HL-60/S4 treated with retinoic acid at 250 ng/mL for 4 days and 3 days (cell line): Measurements from ENCODE around the gene ETDB.
"Not testable (repeated sequence)": the region's sequence is repeated elsewhere in the genome, so short reads cannot be mapped to it uniquely, and the experiment has no call there.

Source experiments
- in situ Hi-C: fragments of 300-500 bp; cut with MboI; formaldehyde crosslinking; loops from 2 replicates; pipeline ENCODE4 v1.7.0; 2022; ENCODE audit warnings: low sequenced_read_pairs

Gene ETDB

GRCh38 chrX:135120056-135120576, at the start of gene ETDB:
ETDB (minus strand) TSS chrX:135120526; CDS start chrX:135119261, 1,265 bp downstream.
- in situ Hi-C loops, result not testable (repeated sequence)

DNA sequence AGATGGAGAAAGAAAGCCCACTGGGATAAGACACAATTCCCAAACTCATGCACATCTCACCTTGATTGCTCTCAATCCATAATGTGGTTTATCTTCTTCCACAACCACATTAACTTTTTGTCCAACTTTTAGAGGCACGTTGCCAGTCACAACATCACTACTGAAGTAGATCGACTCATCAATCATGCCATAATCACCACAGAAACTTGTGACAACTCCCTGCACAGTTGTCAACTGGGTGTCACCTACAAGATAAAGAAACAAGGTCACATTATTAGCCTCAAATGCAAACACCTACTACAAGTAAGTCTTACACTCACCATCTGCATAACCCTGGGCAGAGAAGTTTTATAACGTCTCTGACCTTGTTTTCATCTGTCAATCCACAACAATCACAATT, 49.2 kb upstream of the ETDB start:
- in situ Hi-C loops, result not testable (repeated sequence)

- in situ Hi-C loops, result no loop called here
These were observed 48.2 kb upstream of the ETDB start for GRCh38 chrX:135168486-135168885.

- in situ Hi-C loops, result not testable (repeated sequence)
These were observed 34.4 kb upstream of the ETDB start for GRCh38 chrX:135154688-135155087.

DNA sequence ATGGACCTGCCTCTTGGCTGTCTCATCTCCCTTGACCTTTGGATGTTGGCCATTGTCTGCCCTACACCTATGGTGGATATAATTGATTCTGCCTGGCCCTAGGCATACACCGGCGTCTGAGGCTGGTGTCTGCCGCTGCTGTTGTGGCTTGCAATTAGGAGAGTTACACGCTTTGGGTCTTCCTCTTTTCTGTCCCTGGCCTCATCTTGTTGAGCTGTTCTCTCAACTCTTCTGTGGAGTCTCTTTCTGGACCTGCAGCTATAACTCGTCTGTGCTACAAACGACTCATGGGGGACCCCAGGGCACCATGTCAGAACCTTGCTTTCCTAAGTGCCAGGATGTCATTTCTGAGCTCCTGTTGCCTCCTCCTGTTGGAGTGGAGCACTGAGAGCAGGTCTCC, 5.8 kb upstream of the ETDB start:
- in situ Hi-C loops, result not testable (repeated sequence)

DNA sequence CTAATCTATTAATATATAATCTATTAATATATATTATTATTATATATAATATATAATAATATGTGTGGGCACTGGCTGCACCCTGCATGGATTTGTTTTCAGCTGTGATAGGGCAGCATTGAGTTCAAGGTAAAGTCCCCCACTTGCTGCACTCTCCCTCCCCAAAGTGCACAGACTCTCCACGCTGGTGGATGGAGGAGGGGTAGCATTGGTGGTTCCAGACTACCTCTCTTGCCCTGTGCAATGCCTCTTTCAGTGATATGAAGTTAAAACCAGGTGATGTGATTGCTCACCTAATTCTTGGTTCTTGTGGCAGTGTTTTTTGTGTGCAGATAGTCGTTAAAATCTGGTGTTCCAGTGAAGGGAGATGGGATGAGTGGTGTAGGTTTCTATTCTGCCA, 4.3 kb downstream of the ETDB start:
- in situ Hi-C loops, result not testable (repeated sequence)

DNA sequence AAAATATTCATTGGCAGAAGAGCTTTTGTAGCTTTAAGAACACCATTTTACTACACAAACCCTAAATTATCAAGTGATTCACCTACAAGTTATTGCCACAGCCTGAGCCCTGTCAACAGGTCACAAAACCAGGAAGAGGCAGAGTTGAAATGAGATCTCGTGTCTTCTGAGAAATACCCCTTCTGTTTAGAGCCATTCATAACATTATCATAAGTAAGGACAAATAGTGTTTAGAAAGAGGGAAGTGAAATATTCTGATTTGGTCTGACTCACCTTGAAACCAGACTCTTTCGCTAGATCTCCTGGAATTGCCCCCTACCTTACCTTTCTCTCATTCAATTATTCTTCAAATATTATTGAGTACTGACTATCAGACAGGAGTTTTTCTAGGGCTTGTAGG, 5.9 kb downstream of the ETDB start:
- in situ Hi-C loops, result no loop called here

DNA sequence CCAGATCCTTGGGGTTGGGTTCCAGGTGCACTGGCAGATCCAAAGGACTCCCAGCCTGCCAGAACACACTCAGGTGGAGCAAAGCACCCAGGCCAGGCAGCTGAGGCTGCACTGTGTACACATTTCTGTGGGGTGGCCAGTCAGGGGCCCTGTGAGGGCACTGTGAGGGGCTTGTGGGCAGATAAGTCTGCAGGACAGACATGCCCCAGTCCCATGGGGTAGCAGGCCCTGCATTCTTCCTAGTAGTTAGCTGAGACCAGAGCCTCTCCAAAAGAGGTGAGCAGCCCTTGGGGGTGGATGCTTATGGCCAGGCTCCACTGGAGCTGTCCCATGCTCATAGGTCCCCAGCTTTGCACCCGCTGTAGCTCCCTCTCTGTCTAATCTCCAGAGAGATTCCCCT, 7.6 kb downstream of the ETDB start:
- in situ Hi-C loops, result no loop called here

- in situ Hi-C loops, result no loop called here
These were observed 8.1 kb downstream of the ETDB start for GRCh38 chrX:135112096-135112729.

- in situ Hi-C loops, result no loop called here
These were observed 10.8 kb downstream of the ETDB start for GRCh38 chrX:135109554-135109953.

- in situ Hi-C loops, result no loop called here
These were observed 20.9 kb downstream of the ETDB start for GRCh38 chrX:135099493-135099783.

DNA sequence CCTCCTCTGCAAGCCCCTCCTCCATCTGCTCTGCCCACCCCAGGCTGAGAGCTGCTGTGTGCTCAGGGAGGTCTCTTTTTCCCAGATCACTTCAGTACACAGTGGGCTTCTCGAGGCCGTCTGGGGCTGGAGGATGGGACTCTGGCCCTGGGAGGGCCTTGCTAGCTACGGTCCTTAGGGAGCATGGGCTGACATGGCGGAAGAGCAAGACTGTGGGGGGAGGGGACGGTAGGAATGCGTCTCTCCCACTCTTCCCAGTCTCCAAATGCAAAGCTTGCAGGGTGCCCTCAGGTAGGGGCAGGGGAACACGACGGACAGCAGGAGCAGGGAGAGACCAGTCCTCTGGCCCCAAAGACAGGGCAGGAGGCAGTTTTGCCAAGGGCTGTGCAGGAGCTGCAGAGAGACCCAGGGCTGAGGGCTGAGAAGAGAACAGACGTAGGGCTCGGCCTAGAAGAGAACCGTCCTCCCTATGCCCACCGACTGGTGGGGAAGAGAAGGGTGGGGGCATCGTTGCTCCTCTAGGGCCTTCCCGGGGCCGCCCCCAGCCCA, 23.1 kb downstream of the ETDB start:
- in situ Hi-C loops, result not testable (repeated sequence)

- in situ Hi-C loops, result no loop called here
These were observed 24.6 kb downstream of the ETDB start for GRCh38 chrX:135095715-135096114.

DNA sequence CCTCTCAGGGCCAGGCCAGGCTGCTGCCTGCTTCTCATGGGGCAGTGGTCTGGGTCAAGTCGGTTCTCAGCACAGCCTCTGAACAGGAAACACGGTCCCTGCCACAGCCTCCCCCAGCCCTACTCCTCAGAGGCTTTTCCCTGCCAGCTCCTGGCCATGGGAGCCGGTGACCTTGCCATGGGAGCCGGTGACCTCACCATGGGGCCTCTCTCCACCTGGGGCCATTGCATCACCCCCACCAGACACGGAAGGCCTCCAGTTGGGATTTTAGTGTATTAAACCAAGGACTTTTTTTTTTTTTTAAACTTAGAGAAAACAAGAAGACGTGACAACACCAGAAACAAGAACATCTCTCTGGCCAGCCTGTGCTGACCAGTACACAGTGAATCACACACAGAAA, 25.6 kb downstream of the ETDB start:
- in situ Hi-C loops, result no loop called here

- in situ Hi-C loops, result no loop called here
These were observed 31.2 kb downstream of the ETDB start for GRCh38 chrX:135089126-135089525.

GRCh38 chrX:135087867-135088266, 32.5 kb downstream of the ETDB start:
- in situ Hi-C loops, result no loop called here

DNA sequence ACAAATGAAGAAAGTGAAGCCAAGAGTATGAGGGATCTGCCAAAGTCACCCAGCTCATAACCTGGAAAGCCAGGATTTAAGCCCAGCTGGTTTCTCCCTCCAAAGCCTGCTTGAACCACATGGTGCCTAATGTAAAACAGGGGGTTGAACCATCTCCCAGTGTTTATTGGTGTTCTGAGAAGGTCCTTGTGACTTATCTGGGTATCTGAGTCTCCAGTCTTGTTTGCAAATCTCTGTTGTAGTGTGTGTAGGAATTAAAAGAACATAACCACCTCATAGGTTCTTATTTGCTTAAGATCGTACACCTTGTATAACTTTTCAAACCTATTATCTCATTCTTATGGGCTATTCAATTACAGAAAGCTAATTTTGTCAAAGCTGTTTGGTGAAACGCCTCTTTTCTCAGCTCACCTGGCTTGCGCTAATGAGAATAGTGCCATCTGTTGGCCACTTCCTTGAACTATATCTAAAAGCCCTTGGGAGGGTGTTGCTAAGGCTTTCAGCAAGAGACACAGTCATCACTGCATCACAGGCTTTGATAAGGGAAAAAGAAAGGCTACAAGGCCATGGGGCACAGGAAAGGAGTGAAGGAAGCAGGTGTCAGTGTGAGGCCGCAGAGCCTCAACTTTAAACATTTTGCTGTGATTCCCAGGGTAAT, 34.0 kb downstream of the ETDB start:
- in situ Hi-C loops, result no loop called here

DNA sequence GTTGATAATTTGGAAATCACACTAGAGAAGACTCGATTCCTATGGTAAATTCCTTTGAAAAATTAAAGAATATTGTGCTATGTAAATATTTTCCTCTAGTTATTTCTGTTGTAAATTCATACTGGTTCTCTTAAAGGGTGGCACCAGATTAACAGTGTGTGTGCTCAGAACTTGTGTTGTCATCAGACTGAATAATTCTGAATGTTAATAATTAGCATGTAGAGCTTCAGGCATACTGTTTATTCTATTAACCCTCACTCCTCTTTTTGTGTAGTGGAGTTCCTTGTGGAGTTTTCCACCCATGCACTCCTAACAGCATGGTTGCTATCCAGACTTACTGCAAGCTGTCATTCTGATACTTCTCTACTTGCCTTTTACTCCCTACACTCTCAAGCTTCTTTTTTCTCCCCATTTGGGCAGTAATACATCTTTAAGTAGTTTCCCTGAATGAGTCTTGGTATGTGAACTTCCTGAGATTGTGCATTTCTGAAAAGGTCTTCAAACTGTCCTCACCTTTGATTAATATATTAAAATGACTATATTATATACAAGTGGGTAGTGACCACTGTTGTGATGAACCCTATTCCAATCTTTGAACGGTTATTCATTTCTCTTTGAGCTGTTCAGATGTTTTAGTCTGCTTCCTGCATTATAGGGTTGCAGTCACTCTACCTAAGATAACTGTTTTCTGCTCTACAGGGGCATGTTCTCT, 38.5 kb downstream of the ETDB start:
- in situ Hi-C loops, result no loop called here
